ENCODE results near the gene TCF4.

Gene TCF4

DNA sequence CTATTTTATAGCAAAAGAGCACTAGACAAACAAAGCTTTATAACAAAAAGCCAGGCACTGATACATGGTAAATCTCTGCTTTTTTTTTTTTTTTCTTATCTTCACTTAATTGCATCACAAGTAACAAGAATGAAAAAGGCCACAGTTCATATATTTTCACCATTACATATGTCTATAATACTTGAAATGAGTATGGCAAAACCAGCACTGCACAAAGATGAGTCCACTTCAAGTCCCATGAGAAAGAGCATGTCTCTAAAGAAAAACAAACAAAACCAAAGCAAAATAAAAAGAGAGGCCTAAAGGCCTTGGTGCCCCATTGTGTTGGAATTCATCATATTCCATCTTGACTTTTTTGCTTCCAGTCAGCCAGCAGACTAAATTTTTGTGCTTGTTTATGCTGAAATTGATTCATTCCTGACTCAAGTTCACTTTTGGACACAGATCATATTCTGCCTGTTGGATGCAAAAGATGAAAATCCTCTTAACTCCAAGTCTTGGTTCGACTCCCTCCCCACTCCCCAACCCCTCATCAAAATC is 363.8 kb downstream of the TCF4 start:
- no peak for TF ChIP-seq CTCF (IDR thresholded peaks at IDR 0.05)

- TF ChIP-seq CTCF (IDR thresholded peaks at IDR 0.05), result no peak
These were observed 366.4 kb downstream of the TCF4 start for GRCh38 chr18:55221622-55222021.

- TF ChIP-seq CTCF (IDR thresholded peaks at IDR 0.05), result no peak
These were observed 367.5 kb downstream of the TCF4 start for GRCh38 chr18:55220523-55220922.

- TF ChIP-seq CTCF (IDR thresholded peaks at IDR 0.05), result no peak
These were observed 368.2 kb downstream of the TCF4 start for GRCh38 chr18:55219823-55220222.

- TF ChIP-seq CTCF (IDR thresholded peaks at IDR 0.05), result no peak
These were observed 368.9 kb downstream of the TCF4 start for GRCh38 chr18:55219059-55219458.

- TF ChIP-seq CTCF (IDR thresholded peaks at IDR 0.05), result no peak
These were observed 373.0 kb downstream of the TCF4 start for GRCh38 chr18:55214969-55215368.

DNA sequence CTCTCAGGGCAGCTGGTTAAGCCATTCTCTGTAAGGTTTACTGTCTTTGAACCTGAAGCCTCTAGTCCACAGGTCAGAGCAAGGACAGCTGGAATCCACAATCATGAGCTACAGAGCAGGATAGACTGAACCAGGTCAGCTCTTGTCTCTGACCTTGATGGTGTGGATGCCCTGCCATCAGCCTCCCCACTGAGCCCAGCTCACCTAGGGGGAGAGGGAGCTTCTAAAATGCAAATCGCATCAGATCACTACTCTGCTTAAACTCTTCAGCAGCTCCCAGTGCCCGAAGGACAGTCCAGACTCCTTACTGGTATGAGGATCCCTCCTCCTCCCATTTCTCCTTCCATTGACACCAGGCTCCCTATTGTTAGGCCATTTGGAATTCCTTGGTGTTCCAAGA is 373.5 kb downstream of the TCF4 start:
- TF ChIP-seq CTCF (IDR thresholded peaks at IDR 0.05), result no peak

GRCh38 chr18:55213586-55213985 is 374.4 kb downstream of the TCF4 start:
- no peak for TF ChIP-seq CTCF (IDR thresholded peaks at IDR 0.05)

Data from LNCAP (cell line).